Muscle layer of duodenum (tissue), 2 donors: ENCODE measurements around the gene SSH2.
"Not testable (repeated sequence)": the region's sequence is repeated elsewhere in the genome, so short reads cannot be mapped to it uniquely, and the experiment has no call there.

ENCODE experiments used
- H3K27ac ChIP-seq: one replicate; pipeline ENCODE4 v1.7.0; 2013; ENCODE audit warnings: mild to moderate bottlenecking, low read length
- H3K27me3 ChIP-seq: one replicate; pipeline ENCODE4 v1.7.0; 2013; ENCODE audit warnings: low read depth, mild to moderate bottlenecking, control low read depth, low read length
- H3K36me3 ChIP-seq, 2 donors: one replicate each; pipeline ENCODE4 v1.7.0; 2013; ENCODE audit warnings: low read length in 2 of 2, control low read depth in 1 of 2, mild to moderate bottlenecking in 1 of 2; ENCODE audit not compliant: insufficient read depth in 2 of 2, control insufficient read depth in 1 of 2
- H3K4me1 ChIP-seq, 2 donors: one replicate each; pipeline ENCODE4 v1.7.0; 2013; ENCODE audit warnings: low read length in 2 of 2, mild to moderate bottlenecking in 2 of 2, control low read depth in 1 of 2, moderate library complexity in 1 of 2; ENCODE audit not compliant: insufficient read depth in 2 of 2, control insufficient read depth in 1 of 2
- H3K4me3 ChIP-seq, 2 donors: one replicate each; pipeline ENCODE4 v1.7.0; 2013; ENCODE audit warnings: low read length in 2 of 2, low read depth in 1 of 2, mild to moderate bottlenecking in 1 of 2
- H3K9me3 ChIP-seq, 2 donors: one replicate each; pipeline ENCODE4 v1.7.0; 2013; ENCODE audit warnings: low read length in 2 of 2, control low read depth in 1 of 2, mild to moderate bottlenecking in 1 of 2; ENCODE audit not compliant: control insufficient read depth in 1 of 2
- donor health status: healthy.

Gene SSH2

GRCh38 chr17:29897136-29897535, 32.9 kb downstream of the SSH2 start:
- not testable (repeated sequence) for H3K36me3 ChIP-seq

DNA sequence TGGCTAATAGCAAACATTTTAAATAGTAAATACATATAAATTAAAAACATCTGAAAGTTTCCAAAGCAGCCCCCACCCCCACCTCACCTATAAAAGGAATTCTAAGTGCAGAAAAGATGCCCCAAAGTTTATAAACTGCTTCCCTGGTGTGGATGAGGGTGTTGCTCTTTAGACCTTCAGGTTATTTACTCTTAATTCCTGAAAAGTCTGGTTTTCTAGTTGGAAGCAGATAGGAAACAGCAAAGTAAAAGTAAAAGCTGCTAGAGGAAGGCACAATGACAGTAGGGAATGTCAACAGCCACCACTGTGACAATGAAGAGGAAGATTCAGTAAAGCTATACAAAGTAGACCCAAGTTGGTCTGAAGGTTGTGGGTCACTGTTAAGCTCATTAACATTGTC, 37.8 kb downstream of the SSH2 start:
- H3K27ac ChIP-seq = no peak overlapping the region

More at GRCh38 chr17:29897136-29897535, 32.9 kb downstream of the SSH2 start:
- H3K27me3 ChIP-seq, H3K4me1 ChIP-seq, H3K4me3 ChIP-seq, H3K9me3 ChIP-seq, H3K27ac ChIP-seq: not testable (repeated sequence)

GRCh38 chr17:29891131-29891530, 38.9 kb downstream of the SSH2 start:
- peaks cover 0 to 3% of the 10 kb centered on the region in 2 donors for H3K36me3 ChIP-seq
- peaks cover 0 to 4% of the 10 kb centered on the region in 2 donors for H3K9me3 ChIP-seq
- no peaks in the 10 kb centered on the region for H3K27me3 ChIP-seq
- H3K4me3 ChIP-seq = no peak overlapping the region
- H3K27ac ChIP-seq = no peak overlapping the region
- no peaks in the 10 kb centered on the region for H3K4me1 ChIP-seq

More for the DNA sequence above, 37.8 kb downstream of the SSH2 start:
- H3K4me3 ChIP-seq = no peak overlapping the region
- peaks cover 0 to 3% of the 10 kb centered on the region in 2 donors for H3K36me3 ChIP-seq
- H3K27me3 ChIP-seq = no peaks in the 10 kb centered on the region
- peaks cover 0 to 4% of the 10 kb centered on the region in 2 donors for H3K9me3 ChIP-seq
- H3K4me1 ChIP-seq = no peaks in the 10 kb centered on the region

DNA sequence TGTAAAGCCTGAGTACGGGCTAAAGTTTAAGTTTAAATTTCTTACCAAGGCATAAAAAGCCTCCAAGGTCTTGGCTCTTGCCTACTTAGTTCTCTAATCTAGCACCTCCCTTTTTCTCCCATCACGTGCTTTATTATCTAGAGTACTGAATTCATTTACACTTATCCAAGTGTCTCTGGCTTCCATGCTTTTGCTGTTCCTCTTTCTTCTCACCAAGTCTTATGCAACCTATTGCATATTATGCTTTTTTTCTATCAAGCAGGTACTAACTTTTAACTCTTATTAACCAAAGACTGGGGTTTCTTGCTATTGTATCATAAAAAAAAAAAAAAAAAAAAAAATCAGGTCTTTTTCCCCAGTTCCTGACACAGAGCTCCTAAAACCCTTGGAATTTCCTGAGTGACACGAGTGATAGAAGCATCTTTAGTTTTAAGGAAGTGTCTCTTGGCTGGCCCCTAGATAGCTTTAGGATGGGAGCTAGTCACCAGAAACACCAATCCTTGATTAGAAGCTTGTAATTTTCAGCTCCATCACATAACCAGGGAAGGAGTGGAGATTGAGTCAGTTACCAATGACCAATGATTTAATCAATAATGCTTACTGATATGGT, 44.9 kb downstream of the SSH2 start:
- Histone ChIP-seq H3K36me3 (no peaks in the 10 kb centered on the region), H3K9me3 (no peaks in the 10 kb centered on the region), H3K27me3 (no peaks in the 10 kb centered on the region), H3K4me3 (no peak overlapping the region), H3K27ac (no peak overlapping the region), H3K4me1 (no peaks in the 10 kb centered on the region)

GRCh38 chr17:29883497-29883896, 46.5 kb downstream of the SSH2 start:
- H3K9me3 ChIP-seq = no peaks in the 10 kb centered on the region
- H3K27me3 ChIP-seq = no peaks in the 10 kb centered on the region
- no peaks in the 10 kb centered on the region for H3K36me3 ChIP-seq
- H3K4me1 ChIP-seq = no peaks in the 10 kb centered on the region
- H3K4me3 ChIP-seq = no peak overlapping the region
- no peak overlapping the region for H3K27ac ChIP-seq

GRCh38 chr17:29881256-29881655, 48.8 kb downstream of the SSH2 start:
- Histone ChIP-seq H3K4me1 (no peaks in the 10 kb centered on the region), H3K4me3 (no peak overlapping the region), H3K27me3 (no peaks in the 10 kb centered on the region), H3K27ac (no peak overlapping the region), H3K36me3 (no peaks in the 10 kb centered on the region), H3K9me3 (no peaks in the 10 kb centered on the region)

- no peaks in the 10 kb centered on the region for H3K4me1 ChIP-seq
- no peak overlapping the region for H3K4me3 ChIP-seq
- no peaks in the 10 kb centered on the region for H3K27me3 ChIP-seq
- no peak overlapping the region for H3K27ac ChIP-seq
- no peaks in the 10 kb centered on the region for H3K9me3 ChIP-seq
- H3K36me3 ChIP-seq = no peaks in the 10 kb centered on the region
Measured at GRCh38 chr17:29880031-29880430, 50.0 kb downstream of the SSH2 start.

- Histone ChIP-seq H3K4me1 (peaks cover 0 to 9% of the 10 kb centered on the region in 2 donors), H3K27ac (no peak overlapping the region), H3K36me3 (no peaks in the 10 kb centered on the region), H3K27me3 (no peaks in the 10 kb centered on the region), H3K4me3 (no peak overlapping the region), H3K9me3 (no peaks in the 10 kb centered on the region)
Measured at GRCh38 chr17:29874931-29875596, 55.0 kb downstream of the SSH2 start.

GRCh38 chr17:29874358-29874757, 55.7 kb downstream of the SSH2 start:
- not testable (repeated sequence) for H3K27me3 ChIP-seq, H3K9me3 ChIP-seq, H3K4me3 ChIP-seq, H3K4me1 ChIP-seq, H3K36me3 ChIP-seq, H3K27ac ChIP-seq

GRCh38 chr17:29873476-29873875, 56.6 kb downstream of the SSH2 start:
- Histone ChIP-seq H3K4me3 (no peak overlapping the region), H3K36me3 (no peaks in the 10 kb centered on the region), H3K27me3 (no peaks in the 10 kb centered on the region), H3K9me3 (no peaks in the 10 kb centered on the region), H3K27ac (no peak overlapping the region), H3K4me1 (peaks cover 0 to 9% of the 10 kb centered on the region in 2 donors)

DNA sequence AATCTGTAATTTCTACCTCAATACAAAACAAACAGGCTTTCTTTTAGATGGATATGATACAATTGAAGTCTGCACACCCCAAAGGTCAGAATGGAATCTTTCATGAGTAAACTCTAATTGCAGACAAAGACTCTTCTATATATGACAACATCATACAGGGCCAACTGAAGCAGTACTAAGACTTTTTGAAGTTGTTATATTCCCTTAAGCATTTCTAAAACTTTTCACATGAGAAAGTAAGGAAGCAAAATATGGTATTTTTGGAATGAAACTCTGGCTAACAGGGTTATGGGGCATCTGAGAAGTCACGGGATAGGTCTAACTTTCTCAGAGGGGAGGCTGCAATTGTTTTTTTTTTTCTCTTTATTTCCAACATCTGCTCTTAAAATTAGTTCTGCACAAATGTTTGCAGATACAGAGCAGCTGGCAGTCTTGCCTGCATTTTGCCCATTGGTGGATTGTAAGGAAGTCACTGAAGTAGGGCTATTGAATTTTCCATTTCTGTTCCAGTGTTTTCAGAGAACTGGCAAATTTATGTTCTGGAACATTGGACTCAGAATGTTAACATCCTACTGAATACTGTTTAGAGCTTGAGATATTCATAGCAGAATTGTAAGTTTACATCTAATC, 59.1 kb downstream of the SSH2 start:
- no peaks in the 10 kb centered on the region for H3K36me3 ChIP-seq
- peaks cover 0 to 9% of the 10 kb centered on the region in 2 donors for H3K4me1 ChIP-seq
- no peak overlapping the region for H3K27ac ChIP-seq
- no peaks in the 10 kb centered on the region for H3K27me3 ChIP-seq
- H3K9me3 ChIP-seq = no peaks in the 10 kb centered on the region
- H3K4me3 ChIP-seq = no peak overlapping the region
